HUES64 (cell line): ENCODE measurements around the gene RFC4.
A peak's percentile ranks its signal among the peaks of the same experiment; 100 is the strongest.

Source experiments
- H3K27ac ChIP-seq: 2 replicates; pipeline ENCODE4 v1.7.0; 2013; ENCODE audit warnings: low read depth, low read length, inconsistent platforms
- H3K27me3 ChIP-seq: 2 replicates; pipeline ENCODE4 v1.6.1; 2013; ENCODE audit warnings: mild to moderate bottlenecking, low read length; ENCODE audit not compliant: insufficient read depth
- H3K36me3 ChIP-seq: 2 replicates; pipeline ENCODE4 v1.6.1; 2013; ENCODE audit warnings: mild to moderate bottlenecking, low read length; ENCODE audit not compliant: insufficient read depth
- H3K4me1 ChIP-seq: 2 replicates; pipeline ENCODE4 v1.6.1; 2013; ENCODE audit warnings: mild to moderate bottlenecking, low read length, moderate library complexity; ENCODE audit not compliant: insufficient read depth
- H3K4me3 ChIP-seq: 2 replicates; pipeline ENCODE4 v1.5.1; 2013; ENCODE audit warnings: mild to moderate bottlenecking, low read length, moderate library complexity
- H3K9ac ChIP-seq: 2 replicates; pipeline ENCODE4 v1.6.1; 2013; ENCODE audit warnings: mild to moderate bottlenecking, low read depth, low read length
- H3K9me3 ChIP-seq: 2 replicates; pipeline ENCODE4 v1.6.1; 2013; ENCODE audit warnings: low read depth, low read length; ENCODE audit not compliant: insufficient read depth
- WGBS: fragments of 150-250, 120-280 bp; methylation state at CpG from one replicate; pipeline ENCODE4 v1.1.7; 2013; ENCODE audit warnings: missing lambda C conversion rate; 5-methylcytosine and 5-hydroxymethylcytosine counted together

Gene RFC4

DNA sequence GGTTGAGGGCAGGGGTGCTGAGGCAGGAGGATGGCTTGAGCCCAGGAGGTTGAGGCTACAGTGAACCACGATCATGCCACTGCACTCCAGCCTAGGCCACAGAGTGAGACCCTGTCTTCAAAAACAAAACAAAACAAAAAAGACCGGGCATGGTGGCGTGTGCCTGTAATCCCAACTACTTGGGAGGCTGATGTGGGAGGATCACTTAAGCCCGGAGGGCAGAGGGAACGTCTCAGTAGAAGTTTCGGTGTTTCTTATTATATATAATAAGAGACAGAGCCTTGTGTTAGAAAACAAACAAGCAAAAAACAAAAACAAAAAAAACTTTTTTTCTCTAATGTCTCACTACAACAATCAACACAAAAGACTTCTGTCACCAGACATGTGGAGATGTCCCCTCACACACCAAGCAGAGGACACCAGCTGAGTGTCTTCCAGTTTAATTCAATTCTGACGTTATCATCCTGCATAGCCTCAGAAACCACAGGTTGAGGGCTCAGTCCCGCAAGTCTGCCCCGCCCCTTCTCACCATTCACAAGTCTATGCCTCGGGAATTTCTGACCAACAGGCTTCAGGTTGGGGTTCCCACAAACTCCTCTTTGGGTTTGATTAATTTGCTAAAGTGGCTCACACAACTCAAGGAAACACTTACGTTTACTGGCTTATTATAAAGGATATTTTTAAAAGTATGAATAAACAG, 46.9 kb downstream of the RFC4 start:
- H3K36me3 ChIP-seq, result no peaks in the 10 kb centered on the region
- H3K4me3 ChIP-seq, result no peak overlapping the region
- H3K9ac ChIP-seq, result no peak overlapping the region
- H3K4me1 ChIP-seq, result peaks cover 7% of the 10 kb centered on the region; the same call in 1 of the 2 replicates
- no peaks in the 10 kb centered on the region for H3K27me3 ChIP-seq
- H3K9me3 ChIP-seq, result no peaks in the 10 kb centered on the region
- no peak overlapping the region for H3K27ac ChIP-seq
- 73% methylated on average over 9 of the region's 11 CpGs for WGBS

DNA sequence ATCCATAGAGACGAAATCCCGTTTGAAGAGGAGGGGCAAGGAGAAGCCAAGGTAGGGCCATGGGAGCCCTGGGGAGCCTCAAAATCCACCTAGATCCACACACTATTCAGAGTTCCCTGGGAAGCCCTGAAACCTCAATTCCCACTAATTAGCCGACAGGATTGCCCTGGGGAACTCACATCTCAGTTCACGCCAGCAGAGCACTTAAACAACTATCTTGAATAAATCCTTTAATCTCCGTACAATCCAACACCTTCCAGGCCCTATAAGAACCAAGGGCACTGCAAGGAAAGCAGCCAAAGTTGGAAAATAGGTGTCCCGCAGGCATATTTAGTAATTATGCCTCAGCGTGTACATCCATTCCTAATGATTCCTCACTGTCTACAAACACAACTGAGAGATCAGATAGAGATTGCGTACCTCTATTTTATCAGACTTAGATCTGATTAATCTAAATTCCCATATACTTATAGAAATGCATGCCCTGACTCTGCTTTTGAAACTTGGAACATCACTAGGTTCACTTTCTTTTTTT, 48.5 kb downstream of the RFC4 start:
- 84% methylated on average over 8 of the region's 8 CpGs for WGBS
- no peak overlapping the region for H3K9ac ChIP-seq
- peaks cover 11% of the 10 kb centered on the region; the same call in 1 of the 2 replicates for H3K4me1 ChIP-seq

DNA sequence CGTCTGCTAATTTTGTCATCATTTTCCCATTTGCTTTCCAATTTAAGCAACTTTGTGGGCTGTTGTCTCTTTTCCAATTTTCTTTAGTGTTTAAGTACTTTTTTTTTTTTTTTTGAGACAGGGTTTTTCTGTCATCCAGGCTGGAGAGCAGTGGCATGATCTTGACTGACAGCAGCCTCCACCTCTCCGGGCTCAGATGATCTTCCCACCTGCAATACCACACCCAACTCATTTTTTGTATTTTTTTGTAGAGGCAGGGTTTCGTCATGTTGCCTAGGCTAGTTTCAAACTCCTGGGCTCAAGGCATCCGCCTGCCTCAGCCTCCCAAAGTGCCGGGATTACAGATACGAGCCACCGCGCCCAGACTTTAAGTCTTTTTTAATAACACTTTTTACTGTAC, 49.1 kb downstream of the RFC4 start:
- H3K9me3 ChIP-seq, result no peaks in the 10 kb centered on the region
- 93% methylated on average over 8 of the region's 8 CpGs for WGBS

More for the DNA sequence above, 48.5 kb downstream of the RFC4 start:
- Histone ChIP-seq H3K36me3 (no peaks in the 10 kb centered on the region), H3K9me3 (no peaks in the 10 kb centered on the region), H3K4me3 (no peak overlapping the region), H3K27ac (no peak overlapping the region), H3K27me3 (no peaks in the 10 kb centered on the region)

DNA sequence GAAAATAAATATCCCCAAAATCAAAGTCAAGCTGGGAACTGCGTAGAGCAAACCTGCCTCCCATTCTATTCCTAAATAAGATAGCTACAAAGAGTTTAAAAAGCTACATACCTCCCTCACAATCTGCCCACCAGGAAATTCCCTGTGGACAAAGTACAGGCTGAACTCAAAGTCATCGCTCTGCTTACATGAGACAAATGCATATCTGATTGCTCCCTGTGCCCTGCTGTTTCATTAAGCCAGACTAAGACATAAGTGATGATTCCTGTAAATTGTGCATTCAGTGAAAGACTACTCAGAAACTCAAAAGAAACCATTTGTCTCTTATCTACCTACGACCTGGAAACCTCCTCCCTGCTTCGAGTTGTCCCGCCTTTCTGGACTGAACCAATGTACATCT, 51.4 kb downstream of the RFC4 start:
- Histone ChIP-seq H3K9ac (no peak overlapping the region), H3K27me3 (no peaks in the 10 kb centered on the region), H3K4me3 (no peak overlapping the region), H3K36me3 (no peaks in the 10 kb centered on the region), H3K27ac (no peak overlapping the region), H3K4me1 (peaks cover 11% of the 10 kb centered on the region; the same call in 1 of the 2 replicates), H3K9me3 (no peaks in the 10 kb centered on the region)
- 95% methylated on average over 5 of the region's 5 CpGs for WGBS

More for the DNA sequence above, 49.1 kb downstream of the RFC4 start:
- H3K4me1 ChIP-seq, result peaks cover 11% of the 10 kb centered on the region; the same call in 1 of the 2 replicates
- H3K4me3 ChIP-seq, result no peak overlapping the region
- H3K27ac ChIP-seq, result no peak overlapping the region
- no peak overlapping the region for H3K9ac ChIP-seq
- no peaks in the 10 kb centered on the region for H3K36me3 ChIP-seq
- no peaks in the 10 kb centered on the region for H3K27me3 ChIP-seq

DNA sequence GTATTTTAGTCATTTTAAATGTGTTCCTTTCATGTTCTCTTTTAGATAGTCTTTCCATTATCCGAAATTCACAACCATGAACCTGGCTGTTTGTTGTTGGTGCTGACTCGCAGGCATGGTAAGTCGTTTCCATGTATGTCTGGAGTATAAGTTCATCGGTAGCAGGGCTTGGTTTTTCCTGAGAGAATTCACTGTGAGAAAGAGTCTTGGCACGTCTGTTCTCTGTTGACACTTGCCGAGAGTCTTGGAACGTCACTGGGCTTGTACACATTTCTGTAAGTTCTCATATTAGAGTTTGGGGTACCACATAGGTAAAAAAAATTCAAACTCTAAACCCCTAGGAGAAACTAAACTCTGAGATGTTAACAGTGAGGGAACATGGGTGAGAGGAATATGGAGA, 52.3 kb downstream of the RFC4 start:
- no peak overlapping the region for H3K27ac ChIP-seq

DNA sequence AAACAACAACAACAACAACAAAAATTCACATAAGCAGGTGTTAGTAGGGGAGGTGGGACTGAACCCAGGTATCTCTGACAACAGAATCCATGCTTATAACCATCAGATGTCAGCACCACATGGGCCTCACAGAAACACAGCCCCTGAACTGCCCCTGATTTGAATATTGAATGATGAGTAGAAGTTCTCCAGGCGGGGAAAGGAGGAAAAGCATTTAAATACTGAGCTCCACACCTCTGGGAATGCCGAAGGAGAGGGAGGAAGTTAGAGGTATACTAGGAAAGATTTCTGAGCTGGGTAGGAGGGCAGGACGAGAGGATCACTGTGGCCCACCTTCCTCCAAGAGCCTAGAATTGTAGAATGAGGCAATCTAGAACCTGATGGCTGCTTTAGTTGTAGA, 54.8 kb downstream of the RFC4 start:
- H3K9me3 ChIP-seq, result no peaks in the 10 kb centered on the region
- no peak overlapping the region for H3K4me3 ChIP-seq
- H3K27me3 ChIP-seq, result no peaks in the 10 kb centered on the region
- no peak overlapping the region for H3K9ac ChIP-seq
- peaks cover 4% of the 10 kb centered on the region; the same call in 1 of the 2 replicates for H3K4me1 ChIP-seq
- 59% methylated on average over 3 of the region's 3 CpGs for WGBS
- no peak overlapping the region for H3K27ac ChIP-seq
- no peaks in the 10 kb centered on the region for H3K36me3 ChIP-seq

More for the DNA sequence above, 52.3 kb downstream of the RFC4 start:
- no peaks in the 10 kb centered on the region for H3K27me3 ChIP-seq
- H3K4me1 ChIP-seq, result peaks cover 11% of the 10 kb centered on the region; the same call in 1 of the 2 replicates
- no peak overlapping the region for H3K4me3 ChIP-seq
- no peaks in the 10 kb centered on the region for H3K36me3 ChIP-seq
- no peak overlapping the region for H3K9ac ChIP-seq
- WGBS, result 94% methylated on average over 7 of the region's 7 CpGs
- no peaks in the 10 kb centered on the region for H3K9me3 ChIP-seq

DNA sequence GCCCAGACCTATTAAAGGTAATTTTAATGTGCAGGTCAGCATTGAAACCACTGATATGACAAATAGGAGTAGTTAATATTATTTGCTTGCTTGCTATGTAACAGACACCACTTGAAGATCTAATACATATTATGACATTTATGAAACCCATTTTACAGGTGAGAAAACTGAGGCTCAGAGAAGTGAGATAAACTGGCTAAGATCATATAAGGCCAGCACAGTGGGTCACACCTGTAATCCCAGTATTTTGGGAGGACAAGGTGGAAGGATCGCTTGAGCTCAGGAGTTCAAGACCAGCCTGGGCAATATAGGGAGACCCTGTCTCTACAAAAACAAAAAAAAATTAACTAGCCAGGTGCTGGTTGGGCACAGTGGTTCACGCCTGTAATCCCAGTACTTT, 56.0 kb downstream of the RFC4 start:
- Histone ChIP-seq H3K9me3 (no peaks in the 10 kb centered on the region), H3K9ac (no peak overlapping the region), H3K36me3 (no peaks in the 10 kb centered on the region), H3K27ac (no peak overlapping the region), H3K4me3 (no peak overlapping the region), H3K4me1 (peaks cover 4% of the 10 kb centered on the region; the same call in 1 of the 2 replicates), H3K27me3 (no peaks in the 10 kb centered on the region)
- 90% methylated on average over 2 of the region's 2 CpGs for WGBS

DNA sequence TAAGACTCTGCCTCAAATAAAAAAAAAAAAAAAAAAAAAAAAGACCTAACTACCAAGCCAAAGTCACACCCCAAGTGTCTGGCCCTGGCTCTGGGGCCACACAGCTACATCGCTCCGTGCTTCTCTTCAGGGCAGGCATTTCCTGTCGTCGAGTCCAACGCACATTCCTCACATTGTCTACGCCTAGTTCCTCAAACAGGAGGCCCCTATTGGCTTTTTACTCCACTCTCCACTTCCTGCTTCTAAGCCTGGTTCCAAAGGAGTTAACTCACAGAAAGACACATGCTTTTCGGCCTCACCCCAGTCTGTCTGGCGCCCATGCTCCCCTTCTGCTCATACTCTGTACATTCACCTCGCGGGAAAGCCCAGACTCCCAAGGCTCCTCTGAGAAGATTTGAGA, 60.3 kb downstream of the RFC4 start:
- Histone ChIP-seq H3K4me3 (no peak overlapping the region), H3K4me1 (no peaks in the 10 kb centered on the region), H3K27ac (peak overlapping the region; percentile 22; the same call in 1 of the 2 replicates), H3K9me3 (no peaks in the 10 kb centered on the region), H3K27me3 (no peaks in the 10 kb centered on the region), H3K9ac (no peak overlapping the region), H3K36me3 (no peaks in the 10 kb centered on the region)
- 66% methylated on average over 10 of the region's 10 CpGs for WGBS

DNA sequence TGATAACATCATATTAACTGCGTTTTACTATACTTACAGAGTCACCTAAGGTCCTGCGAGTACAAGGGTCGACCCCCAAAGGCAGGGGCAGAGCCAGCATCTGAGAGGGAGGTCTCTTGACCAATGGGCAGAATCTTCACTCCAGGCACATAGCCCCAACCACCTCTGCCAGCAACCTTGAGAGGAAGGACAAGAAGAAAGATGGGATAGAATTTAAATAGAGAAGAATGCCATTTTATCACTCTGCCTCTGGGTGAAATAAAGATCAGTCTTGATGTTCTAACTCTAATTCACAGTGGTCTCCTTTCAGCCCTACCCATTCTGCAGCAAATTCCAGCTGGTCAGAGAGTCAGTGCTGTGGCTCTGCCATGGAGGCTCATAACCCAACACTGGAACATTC, 62.6 kb downstream of the RFC4 start:
- Histone ChIP-seq H3K27me3 (no peaks in the 10 kb centered on the region), H3K9me3 (no peaks in the 10 kb centered on the region), H3K27ac (no peak overlapping the region), H3K4me1 (peaks cover 14% of the 10 kb centered on the region), H3K36me3 (no peaks in the 10 kb centered on the region), H3K4me3 (no peak overlapping the region), H3K9ac (no peak overlapping the region)
- WGBS, result 76% methylated on average over 3 of the region's 3 CpGs

DNA sequence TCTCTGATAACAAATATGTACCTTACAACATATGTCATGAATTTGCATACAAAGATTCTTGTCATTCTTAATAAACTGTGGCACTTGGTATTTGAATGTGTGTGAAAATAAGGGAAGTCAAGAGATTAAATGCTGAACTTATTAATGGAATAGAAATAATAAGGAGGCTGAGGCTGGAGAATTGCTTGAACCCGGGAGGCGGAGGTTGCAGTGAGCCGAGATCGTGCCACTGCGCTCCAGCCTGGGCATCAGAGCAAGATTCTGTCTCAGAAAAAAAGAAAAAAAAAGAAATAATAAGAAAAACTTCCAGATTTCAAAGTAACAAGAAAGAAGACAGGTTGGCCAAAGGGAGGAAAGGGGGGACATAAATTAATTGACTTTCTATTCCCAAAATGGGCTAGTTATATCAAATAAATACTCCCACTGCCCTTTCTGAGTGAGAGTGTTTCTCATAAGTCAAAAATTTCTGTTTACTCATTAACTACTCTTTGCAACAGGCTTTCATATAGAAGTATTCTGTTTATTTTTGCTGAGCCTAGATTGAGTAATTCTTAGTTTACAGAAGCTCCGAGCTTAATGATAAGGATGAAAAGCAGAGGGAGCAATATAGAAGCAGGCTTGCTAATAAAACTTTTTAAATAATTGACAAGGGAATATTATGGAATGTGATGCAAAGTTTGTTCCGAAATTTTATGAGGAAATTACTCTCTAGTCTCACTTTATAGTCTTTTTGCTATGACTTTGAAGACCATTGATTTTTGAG, 63.5 kb downstream of the RFC4 start:
- Histone ChIP-seq H3K4me1 (peaks cover 14% of the 10 kb centered on the region), H3K9me3 (no peaks in the 10 kb centered on the region), H3K9ac (no peak overlapping the region), H3K4me3 (no peak overlapping the region), H3K27ac (no peak overlapping the region), H3K36me3 (no peaks in the 10 kb centered on the region), H3K27me3 (no peaks in the 10 kb centered on the region)
- 92% methylated on average over 7 of the region's 7 CpGs for WGBS
